GM21423 (cell line): ENCODE results near the gene CD2BP2.
"Not testable (repeated sequence)": the region's sequence is repeated elsewhere in the genome, so short reads cannot be mapped to it uniquely, and the experiment has no call there.

Experiments used
- ATAC-seq: cut with Tn5 transposase; IDR thresholded peaks from one replicate; pipeline ENCODE4 v1.9.1; 2021; ENCODE audit warnings: mild to moderate bottlenecking, moderate library complexity; ENCODE audit not compliant: unreplicated experiment

The CD2BP2 gene

GRCh38 chr16:30343491-30343820, 11.7 kb downstream of the CD2BP2 start:
- not testable (repeated sequence) for ATAC-seq

- ATAC-seq, result no peak
Observed at GRCh38 chr16:30342751-30343490, 12.2 kb downstream of the CD2BP2 start.

- not testable (repeated sequence) for ATAC-seq
Observed at GRCh38 chr16:30341971-30342370, 13.1 kb downstream of the CD2BP2 start.

GRCh38 chr16:30340621-30341020, 14.5 kb downstream of the CD2BP2 start:
- no peak for ATAC-seq

GRCh38 chr16:30338715-30339114, 16.4 kb downstream of the CD2BP2 start:
- not testable (repeated sequence) for ATAC-seq

- ATAC-seq, result not testable (repeated sequence)
Observed at GRCh38 chr16:30337964-30338357, 17.1 kb downstream of the CD2BP2 start.

- ATAC-seq, result peak; percentile 15
Observed at GRCh38 chr16:30335598-30336474, 19.3 kb downstream of the CD2BP2 start.

- ATAC-seq, result peak; percentile 75
Observed at GRCh38 chr16:30335028-30335597, 20.0 kb downstream of the CD2BP2 start.

- ATAC-seq, result peak; percentile 87
Observed at GRCh38 chr16:30334473-30334989, 20.6 kb downstream of the CD2BP2 start.

GRCh38 chr16:30324220-30324619, 30.9 kb downstream of the CD2BP2 start:
- not testable (repeated sequence) for ATAC-seq

GRCh38 chr16:30318647-30319046, 36.5 kb downstream of the CD2BP2 start:
- ATAC-seq, result not testable (repeated sequence)

GRCh38 chr16:30310937-30311336, 44.2 kb downstream of the CD2BP2 start:
- ATAC-seq, result not testable (repeated sequence)

- not testable (repeated sequence) for ATAC-seq
Observed at GRCh38 chr16:30309255-30309654, 45.9 kb downstream of the CD2BP2 start.
